ENCODE measurements around the gene WDR70.

GRCh38 chr5:37736397-37736796 is 357.3 kb downstream of the WDR70 start:
- TF ChIP-seq POLR2A (IDR thresholded peaks at IDR 0.05), result no peak
- TF ChIP-seq CTCF (IDR thresholded peaks at IDR 0.05), result no peak

Measured in ovary (tissue), 3 donors.